Astrocyte (in vitro differentiated cells and primary cell): ENCODE measurements around the gene PPP2R3A.

Experiments used
- EZH2 ChIP-seq: IDR thresholded peaks from 2 replicates; pipeline ENCODE4 v1.6.1; 2012; ENCODE audit warnings: mild to moderate bottlenecking, low read length, inconsistent platforms; ENCODE audit not compliant: insufficient read depth
- TF ChIP-seq, protein P1 (sequence below): IDR thresholded peaks from 2 replicates; pipeline ENCODE4 v1.5.1; 2011; ENCODE audit warnings: low read depth, mild to moderate bottlenecking, inconsistent platforms, low read length, moderate library complexity; ENCODE audit not compliant: insufficient read depth

DNA sequence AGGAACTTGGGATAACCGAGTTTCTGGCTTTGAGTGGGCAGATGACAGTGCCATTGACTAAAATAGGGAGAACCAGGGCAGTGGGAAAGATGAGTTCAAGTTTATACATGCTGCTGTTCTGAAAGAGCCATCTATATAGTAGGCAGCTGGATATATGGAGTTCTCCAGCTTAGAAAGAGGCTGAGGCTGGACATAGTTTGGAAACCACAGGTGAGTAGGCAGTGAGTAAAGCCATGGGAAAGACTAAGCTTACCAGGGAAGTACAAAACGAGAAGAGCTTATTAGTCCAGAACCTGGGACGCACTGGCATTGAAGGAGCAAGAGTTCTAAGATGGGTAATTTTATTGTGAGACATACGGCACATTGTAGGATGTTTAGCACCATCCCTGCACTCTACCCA, 176.4 kb downstream of the PPP2R3A start:
- TF ChIP-seq, protein P1, sequence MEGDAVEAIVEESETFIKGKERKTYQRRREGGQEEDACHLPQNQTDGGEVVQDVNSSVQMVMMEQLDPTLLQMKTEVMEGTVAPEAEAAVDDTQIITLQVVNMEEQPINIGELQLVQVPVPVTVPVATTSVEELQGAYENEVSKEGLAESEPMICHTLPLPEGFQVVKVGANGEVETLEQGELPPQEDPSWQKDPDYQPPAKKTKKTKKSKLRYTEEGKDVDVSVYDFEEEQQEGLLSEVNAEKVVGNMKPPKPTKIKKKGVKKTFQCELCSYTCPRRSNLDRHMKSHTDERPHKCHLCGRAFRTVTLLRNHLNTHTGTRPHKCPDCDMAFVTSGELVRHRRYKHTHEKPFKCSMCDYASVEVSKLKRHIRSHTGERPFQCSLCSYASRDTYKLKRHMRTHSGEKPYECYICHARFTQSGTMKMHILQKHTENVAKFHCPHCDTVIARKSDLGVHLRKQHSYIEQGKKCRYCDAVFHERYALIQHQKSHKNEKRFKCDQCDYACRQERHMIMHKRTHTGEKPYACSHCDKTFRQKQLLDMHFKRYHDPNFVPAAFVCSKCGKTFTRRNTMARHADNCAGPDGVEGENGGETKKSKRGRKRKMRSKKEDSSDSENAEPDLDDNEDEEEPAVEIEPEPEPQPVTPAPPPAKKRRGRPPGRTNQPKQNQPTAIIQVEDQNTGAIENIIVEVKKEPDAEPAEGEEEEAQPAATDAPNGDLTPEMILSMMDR = no peak
- no peak for TF ChIP-seq EZH2
